Trophoblast cell (in vitro differentiated cells and primary cell): ENCODE measurements around the gene CRYZL1.

Experiments used
- DNase-seq, 2 donors: peaks; one replicate each; pipeline ENCODE4 v3.0.0-alpha.2; 2016
- H2AFZ ChIP-seq: 2 replicates; pipeline ENCODE4 v1.6.1; 2013; ENCODE audit warnings: low read length, moderate library complexity, mild to moderate bottlenecking; ENCODE audit not compliant: insufficient read depth, poor library complexity
- H2AK5ac ChIP-seq: 2 replicates; pipeline ENCODE4 v1.6.1; 2013; ENCODE audit warnings: mild to moderate bottlenecking, low read length
- H2BK120ac ChIP-seq: 2 replicates; pipeline ENCODE4 v1.6.1; 2013; ENCODE audit warnings: low read length, mild to moderate bottlenecking, moderate library complexity; ENCODE audit not compliant: insufficient read depth, poor library complexity
- H2BK12ac ChIP-seq: 2 replicates; pipeline ENCODE4 v1.6.1; 2013; ENCODE audit warnings: mild to moderate bottlenecking, low read length, moderate library complexity
- H2BK5ac ChIP-seq: 2 replicates; pipeline ENCODE4 v1.6.1; 2013; ENCODE audit warnings: low read length, low read depth, moderate library complexity, mild to moderate bottlenecking; ENCODE audit not compliant: poor library complexity
- H3K14ac ChIP-seq: 2 replicates; pipeline ENCODE4 v1.6.1; 2013; ENCODE audit warnings: mild to moderate bottlenecking, low read length
- H3K18ac ChIP-seq: 2 replicates; pipeline ENCODE4 v1.6.1; 2013; ENCODE audit warnings: mild to moderate bottlenecking, low read length
- H3K23ac ChIP-seq: 2 replicates; pipeline ENCODE4 v1.6.1; 2013; ENCODE audit warnings: low read length
- H3K27ac ChIP-seq: 2 replicates; pipeline ENCODE4 v1.5.1; 2013; ENCODE audit warnings: low read depth, mild to moderate bottlenecking, inconsistent platforms, low read length, moderate library complexity
- H3K27me3 ChIP-seq: 2 replicates; pipeline ENCODE4 v1.6.1; 2013; ENCODE audit warnings: inconsistent platforms, mild to moderate bottlenecking, low read length, moderate library complexity; ENCODE audit not compliant: insufficient read depth
- H3K36me3 ChIP-seq, 2 experiments: 1 replicate in 1 of 2; 2 replicates in 1 of 2; pipeline ENCODE4 v1.6.1; 2013; ENCODE audit warnings: low read length in 2 of 2, mild to moderate bottlenecking in 2 of 2, moderate library complexity in 1 of 2; ENCODE audit not compliant: insufficient read depth in 2 of 2, control insufficient read depth in 1 of 2
- H3K4ac ChIP-seq: 2 replicates; pipeline ENCODE4 v1.6.1; 2013; ENCODE audit warnings: low read depth, mild to moderate bottlenecking, low read length, moderate library complexity
- H3K4me1 ChIP-seq, 2 experiments: 1 replicate in 1 of 2; 2 replicates in 1 of 2; pipeline ENCODE4 v1.6.1; 2013; ENCODE audit warnings: low read length in 2 of 2, mild to moderate bottlenecking in 2 of 2, moderate library complexity in 1 of 2; ENCODE audit not compliant: insufficient read depth in 2 of 2, control insufficient read depth in 1 of 2
- H3K4me2 ChIP-seq: 2 replicates; pipeline ENCODE4 v1.6.1; 2013; ENCODE audit warnings: inconsistent platforms, mild to moderate bottlenecking, low read length, moderate library complexity
- H3K4me3 ChIP-seq: 2 replicates; pipeline ENCODE4 v1.5.1; 2013; ENCODE audit warnings: mild to moderate bottlenecking, low read depth, low read length, inconsistent platforms
- H3K79me1 ChIP-seq: one replicate; pipeline ENCODE4 v1.6.1; 2013; ENCODE audit warnings: low read length
- H3K79me2 ChIP-seq: 2 replicates; pipeline ENCODE4 v1.6.1; 2013; ENCODE audit warnings: low read length, mild to moderate bottlenecking; ENCODE audit not compliant: control insufficient read depth, insufficient read depth, poor library complexity
- H3K9ac ChIP-seq: 2 replicates; pipeline ENCODE4 v1.6.1; 2013; ENCODE audit warnings: mild to moderate bottlenecking, low read length
- H3K9me3 ChIP-seq: 2 replicates; pipeline ENCODE4 v1.6.1; 2013; ENCODE audit warnings: low read depth, mild to moderate bottlenecking, control low read depth, inconsistent platforms, low read length; ENCODE audit not compliant: insufficient read depth
- H4K12ac ChIP-seq: 2 replicates; pipeline ENCODE4 v1.6.1; 2013; ENCODE audit warnings: low read depth, mild to moderate bottlenecking, low read length, moderate library complexity
- H4K8ac ChIP-seq: 2 replicates; pipeline ENCODE4 v1.6.1; 2013; ENCODE audit warnings: low read depth, mild to moderate bottlenecking, low read length, moderate library complexity
- H4K91ac ChIP-seq: one replicate; pipeline ENCODE4 v1.6.1; 2013; ENCODE audit warnings: low read depth, mild to moderate bottlenecking, low read length, moderate library complexity
- WGBS: extraction: QIAGEN DNeasy Blood & Tissue Kit; methylation state at CpG from one replicate; pipeline ENCODE4 v1.1.7; 2013; ENCODE audit warnings: missing lambda C conversion rate; ENCODE audit not compliant: insufficient read length, insufficient coverage; ENCODE audit errors: extremely low coverage; 5-methylcytosine and 5-hydroxymethylcytosine counted together

CRYZL1 gene

DNA sequence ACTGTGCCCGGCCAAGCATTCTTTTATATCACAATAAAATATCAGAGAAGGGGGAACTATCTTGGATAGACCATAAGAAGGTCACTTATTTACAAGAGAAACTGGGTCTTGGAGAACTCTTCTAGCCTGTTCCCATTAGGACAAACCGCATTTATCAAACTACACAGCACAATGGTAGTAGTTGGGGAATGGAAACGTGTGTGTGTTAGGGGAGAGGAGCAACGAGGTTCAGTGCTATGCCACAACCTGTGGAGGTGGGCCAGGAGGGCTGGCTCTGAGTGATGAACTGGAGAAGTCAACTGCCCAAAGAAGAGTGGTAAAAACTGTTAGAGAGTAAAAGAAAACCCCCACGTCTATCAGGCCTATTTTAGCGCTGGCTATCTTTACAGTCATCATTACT, 54.6 kb downstream of the CRYZL1 start:
- Histone ChIP-seq H4K8ac (no peak overlapping the region), H2AK5ac (no peak overlapping the region), H3K4me2 (peak overlapping the region; percentile 16), H3K23ac (no peak overlapping the region), H3K79me2 (peaks cover 8% of the 10 kb centered on the region), H3K79me1 (peaks cover 13% of the 10 kb centered on the region), H3K9ac (no peak overlapping the region), H3K27ac (no peak overlapping the region), H3K27me3 (no peaks in the 10 kb centered on the region), H3K18ac (no peak overlapping the region), H3K36me3 (peaks cover 3 to 6% of the 10 kb centered on the region in 2 experiments), H4K91ac (no peak overlapping the region), H3K4ac (no peak overlapping the region), H2BK120ac (no peak overlapping the region), H3K4me3 (no peak overlapping the region), H2BK5ac (no peak overlapping the region), H3K4me1 (peaks cover 0 to 3% of the 10 kb centered on the region in 2 experiments), H3K14ac (no peak overlapping the region), H4K12ac (no peak overlapping the region), H2BK12ac (no peak overlapping the region), H2AFZ (no peak overlapping the region), H3K9me3 (no peaks in the 10 kb centered on the region)
- DNase-seq = no peak
- WGBS = no CpG with 5 or more reads among the region's 6 CpGs

- DNase-seq = no peak
- H3K4me1 ChIP-seq = peaks cover 0 to 3% of the 10 kb centered on the region in 2 experiments
- no peak overlapping the region for H2BK5ac ChIP-seq
- peaks cover 7 to 13% of the 10 kb centered on the region in 2 experiments for H3K36me3 ChIP-seq
- no peaks in the 10 kb centered on the region for H3K9me3 ChIP-seq
- H3K4me3 ChIP-seq = no peak overlapping the region
- no peak overlapping the region for H3K4ac ChIP-seq
- H3K4me2 ChIP-seq = no peak overlapping the region
- H3K79me2 ChIP-seq = peaks cover 8% of the 10 kb centered on the region
- no peak overlapping the region for H2BK12ac ChIP-seq
- no peaks in the 10 kb centered on the region for H3K27me3 ChIP-seq
- peaks cover 13% of the 10 kb centered on the region for H3K79me1 ChIP-seq
- no CpG with 5 or more reads among the region's 3 CpGs for WGBS
- no peak overlapping the region for H4K12ac ChIP-seq
- no peak overlapping the region for H3K14ac ChIP-seq
- no peak overlapping the region for H4K8ac ChIP-seq
- no peak overlapping the region for H3K18ac ChIP-seq
- H3K23ac ChIP-seq = no peak overlapping the region
- H4K91ac ChIP-seq = no peak overlapping the region
- no peak overlapping the region for H2AFZ ChIP-seq
- H2AK5ac ChIP-seq = no peak overlapping the region
- no peak overlapping the region for H2BK120ac ChIP-seq
- H3K9ac ChIP-seq = no peak overlapping the region
- no peak overlapping the region for H3K27ac ChIP-seq
Observed at GRCh38 chr21:33584455-33584854, 57.1 kb downstream of the CRYZL1 start.

DNA sequence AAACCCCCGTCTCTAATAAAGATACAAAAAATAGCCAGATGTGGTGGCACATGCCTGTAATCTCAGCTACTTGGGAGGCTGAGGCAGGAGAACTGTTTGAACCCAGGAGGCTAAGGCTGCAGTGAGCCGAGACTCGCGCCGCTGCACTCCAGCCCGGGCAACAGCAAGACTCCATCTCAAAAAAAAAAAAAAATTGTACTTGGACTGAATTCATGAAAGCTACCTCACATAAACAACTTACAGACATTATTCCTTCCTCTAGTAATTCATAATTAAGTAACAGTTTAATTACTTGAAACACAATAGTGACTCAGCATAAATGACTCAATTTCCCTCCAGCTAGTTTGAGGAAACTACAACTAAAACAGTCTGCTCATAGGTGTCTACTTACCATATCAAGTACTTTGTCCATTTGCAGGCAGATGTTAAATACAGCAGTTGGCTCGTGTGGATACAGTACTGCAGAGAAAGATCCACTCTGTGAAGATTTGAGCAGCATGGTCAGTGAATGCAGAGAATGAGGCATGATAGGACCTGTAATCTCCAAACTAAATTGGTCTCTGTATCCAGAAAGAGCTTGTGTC, 62.5 kb downstream of the CRYZL1 start:
- DNase-seq = no peak
- Histone ChIP-seq H3K79me1 (no peaks in the 10 kb centered on the region), H3K4me3 (no peak overlapping the region), H4K8ac (no peak overlapping the region), H4K12ac (no peak overlapping the region), H2BK5ac (no peak overlapping the region), H2AFZ (no peak overlapping the region), H3K4ac (no peak overlapping the region), H3K9me3 (no peaks in the 10 kb centered on the region), H3K4me1 (no peaks in the 10 kb centered on the region), H2BK12ac (no peak overlapping the region), H3K27me3 (no peaks in the 10 kb centered on the region), H3K36me3 (peaks cover 18 to 25% of the 10 kb centered on the region in 2 experiments), H3K18ac (no peak overlapping the region), H4K91ac (no peak overlapping the region), H3K79me2 (no peaks in the 10 kb centered on the region), H2AK5ac (no peak overlapping the region), H3K27ac (no peak overlapping the region), H2BK120ac (no peak overlapping the region), H3K23ac (no peak overlapping the region), H3K9ac (no peak overlapping the region), H3K14ac (no peak overlapping the region), H3K4me2 (no peak overlapping the region)
- WGBS = no CpG with 5 or more reads among the region's 7 CpGs

- no peaks in the 10 kb centered on the region for H3K79me2 ChIP-seq
- H3K9me3 ChIP-seq = no peaks in the 10 kb centered on the region
- no peak overlapping the region for H3K27ac ChIP-seq
- no peak overlapping the region for H3K14ac ChIP-seq
- H3K27me3 ChIP-seq = no peaks in the 10 kb centered on the region
- no peak overlapping the region for H3K9ac ChIP-seq
- no peak overlapping the region for H3K18ac ChIP-seq
- no peak for DNase-seq
- H3K4me1 ChIP-seq = no peaks in the 10 kb centered on the region
- no peak overlapping the region for H2BK120ac ChIP-seq
- WGBS = no CpG with 5 or more reads among the region's 2 CpGs
- H2BK12ac ChIP-seq = no peak overlapping the region
- H3K23ac ChIP-seq = no peak overlapping the region
- H4K12ac ChIP-seq = no peak overlapping the region
- no peak overlapping the region for H3K4me3 ChIP-seq
- no peak overlapping the region for H4K91ac ChIP-seq
- no peaks in the 10 kb centered on the region for H3K79me1 ChIP-seq
- peaks cover 18 to 25% of the 10 kb centered on the region in 2 experiments for H3K36me3 ChIP-seq
- H3K4me2 ChIP-seq = no peak overlapping the region
- H3K4ac ChIP-seq = no peak overlapping the region
- H4K8ac ChIP-seq = no peak overlapping the region
- H2AFZ ChIP-seq = no peak overlapping the region
- no peak overlapping the region for H2BK5ac ChIP-seq
- H2AK5ac ChIP-seq = no peak overlapping the region
Observed at GRCh38 chr21:33578214-33578613, 63.3 kb downstream of the CRYZL1 start.
